ENCODE results near the gene CYB5RL.

DNA sequence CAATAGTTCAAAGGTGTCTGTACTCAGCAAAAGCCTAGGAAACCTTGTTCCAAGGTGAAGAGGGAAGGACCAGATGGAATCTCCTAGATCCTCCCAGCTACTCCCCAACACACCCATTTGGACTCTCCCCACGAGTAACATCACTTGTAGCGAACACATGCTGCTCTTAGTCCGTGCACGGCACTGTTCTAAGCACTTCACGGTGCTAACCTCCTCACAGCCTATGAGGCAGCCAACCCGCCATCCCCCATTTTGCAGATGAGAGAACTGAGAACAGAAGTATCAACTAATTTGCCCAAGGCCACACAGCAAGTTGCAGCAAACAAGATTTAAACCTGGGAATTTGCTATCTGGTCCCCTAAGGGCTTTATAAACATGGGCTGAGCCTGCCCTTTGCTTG, 24.4 kb upstream of the CYB5RL start:
- TF ChIP-seq CTCF (IDR thresholded peaks at IDR 0.05), result no peak
- no peak for TF ChIP-seq POLR2AphosphoS5 (IDR thresholded peaks at IDR 0.05; ENCODE audit: insufficient read depth in 1 of 2, low read depth in 1 of 2)
